ENCODE measurements around the gene C1QL1. TPM values are rescaled to one million over a fixed set of nuclear protein-coding genes. Genes with fewer than 3 reads are reported as not detected.
"Not testable (repeated sequence)": the region's sequence is repeated elsewhere in the genome, so short reads cannot be mapped to it uniquely, and the experiment has no call there.

C1QL1 gene
- total RNA-seq, 1 donor from 2014 or later, result 6.0 TPM

DNA sequence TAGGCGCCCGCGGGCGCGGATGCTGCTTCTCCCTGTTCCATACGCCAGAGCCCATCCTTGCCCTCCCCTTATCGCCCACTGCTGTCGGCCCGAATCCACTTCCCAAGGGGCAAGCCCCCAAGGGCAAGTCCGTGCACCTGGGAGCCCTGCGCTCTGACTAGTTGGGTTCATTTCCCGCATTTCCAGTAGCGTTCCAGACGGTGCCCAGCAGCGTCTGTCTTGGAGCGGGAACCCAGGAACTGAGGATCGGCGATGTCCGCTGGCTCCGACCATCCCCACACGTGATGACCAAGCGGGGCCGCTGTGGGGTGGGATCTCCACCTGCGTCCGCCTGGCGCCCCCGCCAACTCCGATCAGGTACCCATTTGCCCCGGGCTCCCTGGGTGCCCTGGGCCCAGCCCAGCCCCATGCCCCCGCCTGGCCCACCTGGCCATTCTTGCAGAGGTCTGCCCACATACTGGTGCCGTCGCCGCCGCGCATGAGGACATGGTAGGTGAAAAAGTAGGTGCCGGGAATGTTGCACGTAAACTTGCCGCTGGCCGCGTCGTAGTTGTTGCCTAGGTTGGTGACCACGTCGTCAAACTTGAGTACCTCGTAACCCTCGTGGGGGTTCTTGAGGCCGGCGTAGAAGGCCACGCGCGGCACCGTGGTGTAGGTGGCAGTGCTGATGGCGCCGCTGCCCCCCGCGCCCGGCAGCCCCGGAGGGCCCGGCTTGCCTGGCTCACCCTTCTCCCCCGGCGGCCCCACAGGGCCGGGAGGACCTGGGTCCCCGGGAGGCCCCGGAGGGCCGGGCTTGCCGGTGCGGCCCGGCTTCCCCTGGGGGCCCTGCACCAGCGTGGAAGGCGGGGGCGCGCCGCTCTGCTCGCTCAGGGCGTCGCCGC, 837 bp downstream of the C1QL1 start:
- intact Hi-C loops (cut with DNase I), result no loop called here
- no peak for DNase-seq (ENCODE audit: low spot score)
- ATAC-seq, result no peak

DNA sequence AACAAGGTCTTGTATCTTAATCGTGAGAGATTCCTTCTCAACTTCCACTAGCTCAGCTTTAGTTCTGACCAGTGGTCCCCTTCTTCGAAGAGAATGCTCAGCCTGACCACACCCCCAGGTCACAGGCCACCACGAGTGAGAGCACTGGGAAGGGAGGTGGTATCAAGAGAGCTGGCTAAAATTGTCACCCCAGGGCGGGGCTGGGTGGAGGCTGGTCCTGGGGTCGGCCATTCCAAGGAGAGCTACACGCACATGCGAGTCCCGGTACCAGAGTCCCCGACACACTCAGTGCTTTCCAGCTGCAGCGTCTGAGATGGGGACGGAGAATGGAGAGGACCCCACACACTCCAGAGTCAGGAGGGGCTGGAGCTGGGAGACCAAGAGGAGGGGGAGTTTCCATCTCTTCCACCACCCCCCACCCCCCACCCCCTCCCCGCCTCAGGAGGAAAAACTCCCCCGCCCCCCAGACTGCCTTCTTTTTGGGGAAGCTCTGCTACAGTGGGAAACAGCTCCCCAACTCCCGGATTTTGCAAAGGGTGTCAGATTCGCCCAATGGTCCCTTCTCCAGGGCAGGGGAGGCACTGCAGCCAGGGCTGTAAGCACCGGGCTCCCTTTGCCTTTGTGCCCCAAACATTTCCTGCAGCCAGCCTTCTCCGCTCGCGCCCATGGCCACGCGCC, 1.6 kb downstream of the C1QL1 start:
- no peak for DNase-seq (ENCODE audit: low spot score)
- intact Hi-C loops (cut with DNase I), result no loop called here
- no peak for ATAC-seq

DNA sequence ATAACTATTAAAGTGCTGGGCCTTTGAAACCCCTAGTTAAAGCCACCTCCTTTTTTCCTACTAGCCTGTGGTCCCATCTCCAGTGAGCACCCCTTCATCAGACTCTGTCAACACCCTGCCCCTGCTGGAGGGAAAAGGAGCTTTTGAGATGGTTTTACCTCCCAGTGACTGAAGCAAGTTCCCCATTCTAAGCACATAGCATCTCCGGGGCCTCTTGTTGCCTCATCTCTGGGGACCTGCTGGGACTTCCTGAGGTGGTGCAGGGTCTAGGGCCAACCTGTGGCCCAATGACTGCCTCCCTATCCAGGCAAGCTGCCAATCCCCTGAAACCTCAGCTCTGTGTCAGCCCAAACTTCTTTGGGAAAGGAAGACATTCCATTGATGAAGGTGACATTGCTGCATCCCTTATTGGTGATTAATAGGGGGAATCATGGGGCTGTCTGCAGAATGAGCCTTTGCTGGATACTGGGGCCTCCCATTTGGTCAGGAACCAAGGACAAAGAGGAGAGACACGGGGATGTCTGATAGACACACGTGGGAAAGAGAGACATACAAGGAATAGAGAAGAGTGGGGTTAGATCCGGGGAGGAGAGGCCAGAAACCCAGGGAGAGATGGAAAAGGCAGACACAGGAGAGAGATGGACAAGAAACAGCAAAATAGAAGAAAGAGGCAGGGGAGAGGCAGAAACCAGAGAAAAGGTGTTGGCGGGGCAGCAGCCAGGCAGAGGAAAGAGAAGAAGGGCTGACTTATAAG, 2.4 kb downstream of the C1QL1 start:
- DNase-seq (ENCODE audit: low spot score) (no peak), ATAC-seq (no peak)
- intact Hi-C loops (cut with DNase I), result no loop called here

DNA sequence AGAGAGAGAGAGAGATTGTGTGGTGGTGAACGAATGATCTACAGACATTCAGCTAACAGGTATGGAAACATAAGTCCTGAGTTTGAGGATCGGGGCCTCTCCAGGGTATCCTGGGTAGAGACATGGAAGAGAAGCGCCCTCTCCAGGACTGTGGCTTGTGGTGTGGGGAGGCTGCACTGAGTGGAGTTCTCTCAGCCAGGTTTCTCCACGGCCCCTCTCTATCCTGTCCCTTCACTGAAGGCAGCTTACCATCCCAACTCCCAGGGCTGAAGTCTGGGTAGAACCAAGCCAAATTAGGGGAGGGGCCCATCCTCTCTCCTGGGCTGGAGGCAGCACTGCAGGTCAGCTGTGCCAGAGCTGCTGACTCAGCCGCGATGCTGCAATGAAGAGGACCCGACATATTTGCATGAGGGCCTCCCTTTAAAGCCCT, 6.2 kb downstream of the C1QL1 start:
- no peak for DNase-seq (ENCODE audit: low spot score)
- no peak for ATAC-seq
- intact Hi-C loops (cut with DNase I), result no loop called here

DNA sequence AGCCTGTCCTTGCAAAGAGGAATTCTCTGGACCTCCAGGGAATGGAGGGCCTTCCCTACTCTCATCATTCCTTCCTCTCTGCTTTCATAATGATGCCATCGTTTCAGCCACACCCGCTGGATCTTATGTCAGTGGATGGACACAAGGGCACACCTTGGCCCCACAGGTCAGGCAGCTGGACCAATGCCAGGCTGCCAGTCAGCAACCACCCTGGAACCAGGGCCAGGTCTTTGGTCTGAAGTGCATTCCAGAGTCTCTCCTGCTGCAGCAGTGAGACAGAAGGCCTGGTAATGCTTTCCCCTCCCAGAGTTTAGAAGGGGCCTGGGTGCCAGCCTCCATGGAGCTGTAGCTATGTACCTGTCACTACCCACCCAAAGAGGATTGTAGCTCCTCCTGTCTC, 7.4 kb downstream of the C1QL1 start:
- intact Hi-C loops (cut with DNase I), result no loop called here
- ATAC-seq (no peak), DNase-seq (ENCODE audit: low spot score) (no peak)

DNA sequence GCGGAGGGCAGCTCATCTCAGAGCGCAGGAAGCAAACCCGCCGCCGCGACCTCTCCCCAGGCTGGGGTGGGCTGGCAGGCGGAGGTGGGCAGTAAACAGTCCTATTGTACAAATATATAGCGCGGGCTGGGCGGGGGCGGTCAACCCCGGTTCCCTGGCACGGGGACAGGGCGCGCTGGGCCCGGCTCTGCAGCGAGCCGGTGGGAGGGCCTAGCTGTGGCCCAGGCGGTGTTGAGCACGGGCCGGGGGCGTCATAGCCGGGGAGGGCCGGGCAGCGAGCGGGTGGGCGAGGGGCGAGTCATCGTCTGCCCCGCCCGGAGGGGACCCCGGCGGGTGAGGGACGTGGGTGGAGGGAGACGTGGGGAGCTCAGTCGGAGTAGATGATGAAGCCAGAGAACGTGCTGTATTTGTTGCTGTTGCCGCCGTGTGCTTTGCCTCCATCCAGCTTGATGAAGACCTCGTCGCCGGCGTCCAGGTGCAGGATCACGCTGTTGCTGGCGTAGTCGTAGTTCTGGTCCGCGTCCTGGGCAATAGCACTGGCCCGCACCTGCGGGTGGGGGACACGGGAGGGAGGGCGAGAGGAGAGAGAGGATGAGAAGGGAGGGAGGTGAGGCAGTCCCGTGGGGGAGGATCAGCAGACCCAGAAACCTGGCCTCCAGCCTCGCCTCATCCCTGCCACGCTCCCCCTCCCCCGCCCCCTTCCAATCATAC, 8.1 kb downstream of the C1QL1 start:
- ATAC-seq (peak; percentile 38), DNase-seq (ENCODE audit: low spot score) (no peak)
- intact Hi-C loops (cut with DNase I), result no loop called here

DNA sequence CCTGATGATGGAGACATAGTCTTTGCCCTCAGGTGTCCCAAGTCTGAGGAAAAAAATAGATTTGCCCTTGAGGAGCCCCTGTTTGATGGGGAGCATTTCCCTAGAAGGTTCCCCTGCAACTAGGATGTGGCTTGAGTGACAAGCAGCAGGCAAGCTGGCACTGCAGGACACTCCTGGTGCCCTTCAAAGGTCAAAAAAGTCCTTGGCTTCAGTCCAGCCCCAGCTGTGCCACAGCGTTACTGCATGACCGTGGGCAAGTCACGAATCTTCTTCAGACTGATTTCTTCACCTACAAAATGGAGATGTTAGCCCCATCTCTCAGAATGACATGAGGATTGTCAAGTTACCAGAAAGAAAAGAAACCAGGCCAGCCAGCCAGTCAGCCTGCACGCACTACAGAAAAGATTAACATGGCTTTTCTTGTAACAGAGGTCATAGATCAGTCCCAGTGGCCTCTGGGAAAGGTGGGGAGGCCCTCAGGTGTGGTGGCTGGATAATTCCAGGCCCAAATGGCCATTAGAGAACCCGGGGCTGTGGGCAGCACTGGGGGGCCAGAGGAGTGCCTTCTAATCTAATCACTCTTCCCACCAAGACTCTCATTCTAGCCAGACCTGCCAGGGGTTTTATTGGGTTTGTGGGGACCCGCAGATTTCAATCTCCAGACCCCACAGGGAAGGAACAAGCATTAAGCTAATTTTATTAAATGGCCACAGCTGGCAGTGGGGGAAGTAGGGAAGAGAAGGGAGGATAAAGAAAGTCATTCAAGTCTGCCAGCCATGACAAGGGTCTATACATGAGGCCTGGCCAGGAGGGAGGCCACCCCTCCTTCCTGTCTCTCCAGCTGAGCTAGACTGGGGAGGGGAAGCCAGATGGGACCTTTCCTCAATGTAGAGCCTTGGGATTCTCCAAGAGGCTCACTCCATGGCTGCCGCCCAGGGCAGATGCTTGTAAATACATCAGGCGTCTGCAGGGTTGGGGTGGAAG, 10.8 kb downstream of the C1QL1 start:
- no peak for DNase-seq (ENCODE audit: low spot score)
- ATAC-seq, result no peak
- intact Hi-C loops (cut with DNase I), result no loop called here

DNA sequence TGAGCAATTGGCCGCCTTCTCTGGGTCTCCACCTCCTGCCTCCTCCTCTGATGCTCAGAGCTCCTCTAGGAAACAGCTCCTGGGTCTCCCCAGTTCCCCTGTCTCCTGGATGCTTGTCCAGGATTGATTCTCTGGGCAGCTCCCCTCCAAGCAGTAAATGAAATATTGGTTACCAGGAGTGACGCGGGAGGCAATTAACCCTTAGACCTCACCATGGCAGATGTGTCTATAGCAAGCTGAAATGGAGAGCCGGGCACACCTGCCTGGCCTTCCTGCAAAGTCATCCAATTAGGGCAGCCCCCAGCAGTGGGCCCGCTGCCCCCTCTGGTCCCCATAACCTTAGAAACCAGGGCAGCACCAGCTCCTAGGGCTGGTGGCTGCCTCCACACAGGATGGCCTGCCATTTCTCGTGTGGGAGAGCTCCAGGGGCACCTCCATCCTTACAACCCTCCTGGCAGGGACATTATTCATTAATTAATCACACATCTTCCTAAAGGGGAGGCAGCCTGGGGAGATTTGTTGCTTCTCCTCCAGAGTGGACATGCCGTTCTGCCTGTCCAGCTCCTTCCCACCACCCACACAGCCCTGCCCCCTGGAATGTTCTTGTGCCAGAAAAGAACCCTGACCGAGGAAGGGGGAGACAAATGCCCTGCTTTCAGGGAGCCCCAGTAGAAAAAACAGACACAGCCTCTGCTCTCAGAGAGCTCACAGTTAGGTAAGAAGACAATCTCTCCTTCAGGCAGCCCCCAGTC, 12.3 kb downstream of the C1QL1 start:
- DNase-seq (ENCODE audit: low spot score) (no peak), ATAC-seq (no peak)
- intact Hi-C loops (cut with DNase I), result no loop called here

DNA sequence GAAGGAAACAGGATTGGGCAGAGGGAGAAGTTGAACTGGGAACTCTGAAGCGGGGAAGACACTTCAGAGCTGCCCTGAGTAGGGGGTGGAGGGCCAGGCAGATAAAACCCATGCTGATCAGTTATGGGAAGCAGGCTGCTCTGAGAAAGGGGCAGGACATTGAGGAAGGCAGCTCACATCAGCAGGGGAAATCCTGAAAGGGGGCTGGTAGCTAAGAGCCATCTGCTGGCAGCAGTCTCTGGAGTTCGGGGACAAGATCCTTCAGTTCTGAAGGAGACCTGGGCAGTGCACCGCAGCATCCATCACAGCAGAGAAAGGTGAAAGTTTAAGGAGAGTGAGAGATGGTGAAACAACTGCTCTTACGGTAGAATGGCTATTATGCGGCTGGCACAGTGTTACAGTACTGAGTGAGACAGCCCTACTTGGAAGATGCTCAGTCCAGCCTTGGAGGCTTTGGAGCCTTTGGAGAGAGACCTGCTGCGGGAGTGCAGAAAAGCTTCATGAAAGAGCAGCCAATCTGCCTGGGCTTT, 15.1 kb downstream of the C1QL1 start:
- intact Hi-C loops (cut with DNase I), result no loop called here

DNA sequence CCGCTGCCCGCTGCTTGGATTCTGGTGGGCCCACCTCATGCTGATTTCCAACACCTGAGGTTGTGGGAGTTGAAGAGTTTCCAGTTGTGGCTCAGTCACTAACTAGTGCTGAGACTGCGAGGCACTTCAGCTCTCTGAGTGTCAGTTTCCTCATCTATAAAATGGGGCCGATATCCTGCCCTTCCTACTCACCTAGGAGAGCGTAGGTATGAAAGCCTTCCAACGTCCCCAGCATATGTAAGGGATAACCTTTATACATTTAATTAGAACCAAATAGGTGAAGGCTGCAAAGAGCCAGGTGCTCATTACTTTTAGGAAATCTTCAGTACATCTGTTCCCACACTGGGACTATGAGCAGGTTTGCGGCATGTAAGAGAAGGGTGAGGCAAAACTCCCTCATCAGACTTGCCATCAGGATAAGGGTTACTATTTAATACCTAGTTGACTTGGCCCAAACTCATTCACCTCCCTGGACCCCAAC, 19.7 kb downstream of the C1QL1 start:
- no peak for ATAC-seq
- no peak for DNase-seq (ENCODE audit: low spot score)
- intact Hi-C loops (cut with DNase I), result no loop called here

More for the DNA sequence above, 15.1 kb downstream of the C1QL1 start:
- no peak for ATAC-seq
- no peak for DNase-seq (ENCODE audit: low spot score)

DNA sequence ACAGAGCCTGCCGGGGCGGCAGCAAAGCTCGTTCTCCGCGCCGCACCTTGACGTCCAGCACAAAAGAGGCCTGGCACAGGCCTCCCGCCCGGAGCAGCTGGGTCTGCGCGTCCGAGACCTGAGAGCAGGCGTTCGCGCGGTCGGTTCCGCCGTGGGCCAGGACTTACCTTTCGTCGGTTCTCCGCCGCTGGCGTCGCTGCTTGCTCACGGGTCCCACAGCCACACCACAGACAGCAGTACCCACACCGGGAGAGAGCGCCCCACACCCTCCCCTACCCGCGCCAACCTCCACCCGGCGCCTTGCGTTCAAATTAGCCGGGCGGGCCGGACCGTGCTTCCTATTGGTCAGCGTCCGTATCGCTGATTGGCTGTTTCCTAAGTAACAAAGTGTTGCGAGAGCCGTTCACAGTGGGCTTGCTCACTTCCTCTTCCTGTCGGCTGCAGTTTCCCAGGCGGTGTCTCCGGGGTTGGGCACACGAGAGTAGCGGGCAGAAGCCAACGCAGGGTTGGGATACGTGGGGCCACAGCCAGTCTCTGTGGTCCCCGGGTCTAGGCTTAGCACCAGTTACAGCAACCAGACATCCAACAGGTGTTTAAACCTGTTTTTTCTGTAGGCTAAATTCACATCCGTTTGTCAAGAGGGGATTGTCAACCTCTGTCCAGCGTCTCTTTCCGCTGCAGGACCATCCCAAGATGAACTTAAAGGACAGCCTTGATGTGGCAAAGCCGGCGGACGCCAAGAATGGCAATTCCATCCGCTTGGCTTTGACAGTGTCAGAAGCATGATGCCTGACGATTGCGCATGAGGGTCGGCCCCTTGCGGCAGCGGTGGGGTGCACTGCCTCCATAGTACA, 20.4 kb downstream of the C1QL1 start, which contains the start of gene KIF18B:
Gene KIF18B, minus strand, starts transcription at position 313 of the 854 bp plus-strand sequence. CDS start 11,429 bp downstream, outside the sequence.
- peak; percentile 99 for ATAC-seq
- intact Hi-C loops (cut with DNase I), result no loop called here

DNA sequence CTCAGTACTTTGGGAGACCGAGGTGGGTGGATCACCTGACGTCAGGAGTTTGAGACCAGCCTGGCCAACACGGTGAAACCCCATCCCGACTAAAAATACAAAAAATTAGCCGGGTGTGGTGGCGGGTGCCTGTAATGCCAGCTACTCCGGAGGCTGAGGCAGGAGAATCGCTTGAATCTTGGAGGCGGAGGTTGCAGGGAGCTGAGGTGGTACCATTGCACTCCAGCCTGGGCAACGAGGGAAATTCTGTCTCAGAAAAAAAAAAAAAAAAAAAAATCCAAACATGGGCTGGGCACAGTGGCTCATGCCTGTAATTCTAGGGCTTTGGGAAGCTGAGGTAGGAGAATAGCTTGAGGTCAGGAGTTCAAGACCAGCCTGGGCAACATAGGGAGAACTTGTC, 22.5 kb downstream of the C1QL1 start:
- DNase-seq (ENCODE audit: low spot score); ATAC-seq; intact Hi-C loops (cut with DNase I): not testable (repeated sequence)

More for the DNA sequence above, 20.4 kb downstream of the C1QL1 start, which contains the start of gene KIF18B:
- peak; percentile 91 for DNase-seq (ENCODE audit: low spot score)

DNA sequence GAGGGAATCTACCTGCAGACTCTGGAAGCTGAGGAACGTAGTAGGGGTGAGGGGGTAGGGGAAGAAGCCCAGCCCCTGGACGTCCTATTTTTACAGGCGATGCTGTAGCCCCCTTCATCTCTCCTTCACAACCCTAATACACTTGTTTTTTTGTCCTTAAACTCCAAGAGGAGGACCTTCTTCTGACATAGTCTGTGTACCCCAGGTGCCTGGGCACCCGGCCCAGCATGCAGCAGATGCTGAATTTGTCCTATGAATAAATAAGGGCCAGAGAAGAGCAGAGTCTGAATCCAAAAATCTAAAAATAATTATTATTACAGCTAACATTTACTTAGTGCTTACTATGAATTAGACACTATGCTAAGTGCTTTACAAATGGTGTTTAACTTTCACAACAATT, 25.6 kb downstream of the C1QL1 start:
- no peak for DNase-seq (ENCODE audit: low spot score)
- intact Hi-C loops (cut with DNase I), result no loop called here
- no peak for ATAC-seq

DNA sequence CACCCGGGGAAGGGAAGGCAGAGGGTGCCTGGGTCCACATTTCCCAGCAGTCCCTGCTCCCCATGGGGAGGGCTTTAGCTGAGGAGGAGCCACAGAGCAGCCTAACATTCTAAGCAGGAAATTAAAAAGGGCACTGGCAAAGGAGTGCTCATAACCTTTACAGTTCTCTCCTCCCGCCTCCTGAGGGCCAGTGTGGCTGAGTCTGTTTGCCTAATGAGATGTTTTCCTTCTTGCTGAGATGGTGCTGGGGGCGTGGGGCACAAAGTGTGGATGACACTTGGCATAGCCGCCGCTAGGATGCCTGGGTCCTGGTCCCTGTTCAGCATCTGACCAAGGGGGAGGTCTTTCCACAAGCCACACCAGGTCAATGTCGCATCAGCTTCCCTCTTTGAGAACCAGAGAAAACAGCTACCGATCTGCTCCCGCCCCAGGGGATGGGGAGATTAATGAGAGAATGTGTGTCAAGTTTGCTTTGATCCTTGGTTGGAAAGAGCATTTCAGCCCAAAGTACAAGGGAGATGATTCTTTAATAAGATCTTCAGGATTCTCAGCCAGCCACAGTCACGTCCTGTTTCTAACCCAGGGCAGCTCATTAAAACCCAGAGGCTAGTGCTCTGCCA, 26.3 kb downstream of the C1QL1 start:
- ATAC-seq, result no peak
- DNase-seq (ENCODE audit: low spot score), result no peak
- intact Hi-C loops (cut with DNase I), result no loop called here

DNA sequence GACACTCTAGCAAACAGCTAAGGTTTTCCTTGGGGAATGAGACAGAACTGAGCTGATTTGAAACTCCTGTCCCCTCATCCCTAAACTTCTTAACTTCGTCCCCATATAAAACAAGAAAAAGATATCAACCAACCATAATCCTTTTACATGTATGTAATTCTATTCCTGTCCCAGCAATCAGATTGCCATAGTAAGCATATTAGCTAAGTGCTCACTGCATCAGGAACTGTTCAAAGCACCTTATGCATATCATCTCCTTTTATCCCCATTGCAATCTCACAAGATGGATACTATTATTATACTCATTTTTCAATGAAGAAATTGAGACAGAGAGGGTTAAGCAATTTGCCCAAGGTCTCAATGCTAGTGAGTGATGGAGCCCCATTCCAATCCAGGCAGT, 27.3 kb downstream of the C1QL1 start:
- intact Hi-C loops (cut with DNase I), result no loop called here
- DNase-seq (ENCODE audit: low spot score), result no peak
- no peak for ATAC-seq
